ENCODE measurements around the gene CCDC158. TPM values are rescaled to one million over a fixed set of nuclear protein-coding genes. Genes with fewer than 3 reads are reported as not detected.

Gene CCDC158
- total and polyA plus RNA-seq, 4 donors, result 0.04 to 0.37 (median 0.14) TPM

- no peak overlapping the region for H3K27ac ChIP-seq (ENCODE audit: low read depth in 1 of 2, low read length in 1 of 2)
- DNase-seq (no peak), ATAC-seq (ENCODE audit: insufficient read depth, low FRiP score) (no peak)
- peaks cover 0 to 7% (median 0%) of the 10 kb centered on the region in 5 donors for H3K4me1 ChIP-seq (ENCODE audit: control insufficient read depth in 5 of 5, insufficient read depth in 5 of 5, low read length in 5 of 5)
- 44 to 82% methylated on average over 1 of the region's 1 CpG for WGBS, 2 donors
- H3K36me3 ChIP-seq (ENCODE audit: control insufficient read depth in 4 of 4, insufficient read depth in 4 of 4, low read length in 4 of 4), result peaks cover 0 to 4% (median 0%) of the 10 kb centered on the region in 4 donors
- no peaks in the 10 kb centered on the region for H3K27me3 ChIP-seq (ENCODE audit: control insufficient read depth in 3 of 3, insufficient read depth in 3 of 3, low read length in 2 of 3)
- TF ChIP-seq, protein P1, sequence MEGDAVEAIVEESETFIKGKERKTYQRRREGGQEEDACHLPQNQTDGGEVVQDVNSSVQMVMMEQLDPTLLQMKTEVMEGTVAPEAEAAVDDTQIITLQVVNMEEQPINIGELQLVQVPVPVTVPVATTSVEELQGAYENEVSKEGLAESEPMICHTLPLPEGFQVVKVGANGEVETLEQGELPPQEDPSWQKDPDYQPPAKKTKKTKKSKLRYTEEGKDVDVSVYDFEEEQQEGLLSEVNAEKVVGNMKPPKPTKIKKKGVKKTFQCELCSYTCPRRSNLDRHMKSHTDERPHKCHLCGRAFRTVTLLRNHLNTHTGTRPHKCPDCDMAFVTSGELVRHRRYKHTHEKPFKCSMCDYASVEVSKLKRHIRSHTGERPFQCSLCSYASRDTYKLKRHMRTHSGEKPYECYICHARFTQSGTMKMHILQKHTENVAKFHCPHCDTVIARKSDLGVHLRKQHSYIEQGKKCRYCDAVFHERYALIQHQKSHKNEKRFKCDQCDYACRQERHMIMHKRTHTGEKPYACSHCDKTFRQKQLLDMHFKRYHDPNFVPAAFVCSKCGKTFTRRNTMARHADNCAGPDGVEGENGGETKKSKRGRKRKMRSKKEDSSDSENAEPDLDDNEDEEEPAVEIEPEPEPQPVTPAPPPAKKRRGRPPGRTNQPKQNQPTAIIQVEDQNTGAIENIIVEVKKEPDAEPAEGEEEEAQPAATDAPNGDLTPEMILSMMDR (IDR thresholded peaks at IDR 0.05; ENCODE audit: control extremely low read depth, extremely low read depth), result no peak
- no peak overlapping the region for H3K9ac ChIP-seq (ENCODE audit: insufficient read depth in 1 of 2, low read length in 2 of 2)
- H3K9me3 ChIP-seq (ENCODE audit: control insufficient read depth in 4 of 4, insufficient read depth in 3 of 4, low read length in 3 of 4), result no peaks in the 10 kb centered on the region
- H3K4me3 ChIP-seq, result no peak overlapping the region
These were observed 148.4 kb downstream of the CCDC158 start for GRCh38 chr4:76272582-76272981.

DNA sequence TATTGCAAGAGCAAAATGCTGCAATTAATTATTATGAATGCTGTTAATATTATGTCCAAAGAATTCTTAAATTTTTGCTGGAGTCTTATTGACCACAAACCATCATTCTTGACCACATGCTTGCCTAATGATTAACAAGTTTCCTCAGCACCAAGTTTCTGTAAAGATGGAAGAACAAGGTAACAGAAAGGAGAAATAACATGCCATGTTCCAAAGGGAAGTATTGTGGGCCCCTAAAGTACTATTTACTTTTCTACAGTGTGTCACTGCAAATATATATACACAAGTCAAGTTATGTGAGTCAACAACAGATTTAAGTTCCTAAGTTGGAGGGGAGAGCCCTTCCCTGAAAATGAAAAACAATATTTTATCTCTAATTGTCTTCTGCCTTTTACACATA is 148.9 kb downstream of the CCDC158 start:
- Histone ChIP-seq H3K4me1 (ENCODE audit: control insufficient read depth in 5 of 5, insufficient read depth in 5 of 5, low read length in 5 of 5) (peaks cover 0 to 7% (median 0%) of the 10 kb centered on the region in 5 donors), H3K9ac (ENCODE audit: insufficient read depth in 1 of 2, low read length in 2 of 2) (no peak overlapping the region), H3K27me3 (ENCODE audit: control insufficient read depth in 3 of 3, insufficient read depth in 3 of 3, low read length in 2 of 3) (no peaks in the 10 kb centered on the region), H3K4me3 (no peak overlapping the region), H3K36me3 (ENCODE audit: control insufficient read depth in 4 of 4, insufficient read depth in 4 of 4, low read length in 4 of 4) (peaks cover 0 to 4% (median 0%) of the 10 kb centered on the region in 4 donors), H3K9me3 (ENCODE audit: control insufficient read depth in 4 of 4, insufficient read depth in 3 of 4, low read length in 3 of 4) (no peaks in the 10 kb centered on the region), H3K27ac (ENCODE audit: low read depth in 1 of 2, low read length in 1 of 2) (no peak overlapping the region)
- peak; percentile 58 for ATAC-seq (ENCODE audit: insufficient read depth, low FRiP score)
- no peak for DNase-seq
- TF ChIP-seq, protein P1 (IDR thresholded peaks at IDR 0.05; ENCODE audit: control extremely low read depth, extremely low read depth), result no peak

- Histone ChIP-seq H3K27ac (ENCODE audit: low read depth in 1 of 2, low read length in 1 of 2) (no peak overlapping the region), H3K36me3 (ENCODE audit: control insufficient read depth in 4 of 4, insufficient read depth in 4 of 4, low read length in 4 of 4) (peaks cover 0 to 4% (median 0%) of the 10 kb centered on the region in 4 donors), H3K9ac (ENCODE audit: insufficient read depth in 1 of 2, low read length in 2 of 2) (no peak overlapping the region), H3K4me1 (ENCODE audit: control insufficient read depth in 5 of 5, insufficient read depth in 5 of 5, low read length in 5 of 5) (peaks cover 0 to 7% (median 0%) of the 10 kb centered on the region in 5 donors), H3K9me3 (ENCODE audit: control insufficient read depth in 4 of 4, insufficient read depth in 3 of 4, low read length in 3 of 4) (no peaks in the 10 kb centered on the region), H3K27me3 (ENCODE audit: control insufficient read depth in 3 of 3, insufficient read depth in 3 of 3, low read length in 2 of 3) (no peaks in the 10 kb centered on the region), H3K4me3 (no peak overlapping the region)
- 93 to 97% methylated on average over 6 of the region's 6 CpGs for WGBS, 2 donors
- no peak for ATAC-seq (ENCODE audit: insufficient read depth, low FRiP score)
- DNase-seq, result no peak
- TF ChIP-seq, protein P1 (IDR thresholded peaks at IDR 0.05; ENCODE audit: control extremely low read depth, extremely low read depth), result no peak
These were observed 149.7 kb downstream of the CCDC158 start for GRCh38 chr4:76271248-76271647.

All from lung (tissue), 12 donors.